WTC11 (cell line): ENCODE measurements around the gene AFM. TPM values are rescaled to one million over a fixed set of nuclear protein-coding genes. Genes with fewer than 3 reads are reported as not detected.

ENCODE experiments used
- ATAC-seq: fragments of 200-7000 bp; cut with Tn5 transposase; 2 replicates; pipeline ENCODE4 v1.10.0; 2021; ENCODE audit warnings: mild to moderate bottlenecking, moderate library complexity
- CTCF ChIA-PET: fragments of 300-600 bp; sonication (Branson Sonifier 250); formaldehyde crosslinking; loops from one replicate; lab custom pipeline; 2021; ENCODE audit warnings: antibody characterized with exemption; lab: Charles Lee
- POLR2A ChIA-PET: fragments of 350-600 bp; sonication (Branson Sonifier 250); formaldehyde crosslinking; loops from one replicate; lab custom pipeline; 2021; ENCODE audit warnings: antibody characterized with exemption; lab: Charles Lee
- DNase-seq: peaks from one replicate; pipeline ENCODE4 v3.0.0; 2021; ENCODE audit warnings: low spot score
- H3K27ac Mint-ChIP-seq: 2 replicates; pipeline ENCODE4 v1.8.0; 2021; ENCODE audit warnings: mixed read lengths
- H3K27me3 Mint-ChIP-seq: 2 replicates; pipeline ENCODE4 v1.8.0; 2021; ENCODE audit warnings: low read depth, mild to moderate bottlenecking, moderate library complexity, mixed read lengths
- H3K36me3 Mint-ChIP-seq: 2 replicates; pipeline ENCODE4 v1.8.0; 2021; ENCODE audit warnings: mixed read lengths
- H3K4me1 Mint-ChIP-seq: 2 replicates; pipeline ENCODE4 v1.8.0; 2022; ENCODE audit warnings: mixed read lengths
- H3K4me3 Mint-ChIP-seq: 2 replicates; pipeline ENCODE4 v1.8.0; 2021; ENCODE audit warnings: mild to moderate bottlenecking, moderate library complexity, mixed read lengths
- H3K9me3 Mint-ChIP-seq: 2 replicates; pipeline ENCODE4 v1.8.0; 2021; ENCODE audit warnings: mixed read lengths
- ATF1 ChIP-seq: sonication (generic); formaldehyde crosslinking; IDR thresholded peaks from 2 replicates; pipeline ENCODE4 v1.8.1; 2023; ENCODE audit warnings: mild to moderate bottlenecking, moderate library complexity, missing genetic modification reagents
- CREB1 ChIP-seq: sonication (generic); formaldehyde crosslinking; IDR thresholded peaks from 2 replicates; pipeline ENCODE4 v1.8.0; 2023; ENCODE audit warnings: mild to moderate bottlenecking, missing genetic modification reagents
- EMX1 ChIP-seq: fragments of 250-450 bp; sonication (Bioruptor Pico); IDR thresholded peaks from 2 replicates; pipeline ENCODE4 v1.8.0; 2021; ENCODE audit warnings: mild to moderate bottlenecking
- FOXP1 ChIP-seq: sonication (generic); formaldehyde crosslinking; IDR thresholded peaks from 2 replicates; pipeline ENCODE4 v1.8.0; 2022; ENCODE audit warnings: missing genetic modification reagents, mild to moderate bottlenecking, moderate library complexity, borderline replicate concordance
- GABPB1 ChIP-seq: sonication (generic); formaldehyde crosslinking; IDR thresholded peaks from 2 replicates; pipeline ENCODE4 v1.8.1; 2023; ENCODE audit warnings: mild to moderate bottlenecking, missing genetic modification reagents
- GTF2I ChIP-seq: fragments of 250-450 bp; sonication (Bioruptor Pico); conservative IDR thresholded peaks from 2 replicates; pipeline ENCODE4 v1.4.0; 2021; ENCODE audit warnings: mild to moderate bottlenecking
- JUN ChIP-seq: sonication (generic); formaldehyde crosslinking; IDR thresholded peaks from 2 replicates; pipeline ENCODE4 v1.8.0; 2023; ENCODE audit warnings: mild to moderate bottlenecking, missing genetic modification reagents
- MYBL2 ChIP-seq: sonication (generic); formaldehyde crosslinking; IDR thresholded peaks from 2 replicates; pipeline ENCODE4 v1.8.1; 2023; ENCODE audit warnings: mild to moderate bottlenecking, moderate library complexity, missing genetic modification reagents
- OVOL2 ChIP-seq: fragments of 250-450 bp; sonication (Bioruptor Pico); IDR thresholded peaks from 2 replicates; pipeline ENCODE4 v1.9.0; 2021; ENCODE audit warnings: mild to moderate bottlenecking, borderline replicate concordance
- SMAD3 ChIP-seq: sonication (generic); formaldehyde crosslinking; IDR thresholded peaks from 2 replicates; pipeline ENCODE4 v1.8.0; 2022; ENCODE audit warnings: missing genetic modification reagents, mild to moderate bottlenecking, borderline replicate concordance
- TEAD1 ChIP-seq: sonication (generic); formaldehyde crosslinking; IDR thresholded peaks from 2 replicates; pipeline ENCODE4 v1.8.0; 2022; ENCODE audit warnings: mild to moderate bottlenecking, missing genetic modification reagents
- TP53 ChIP-seq: sonication (generic); formaldehyde crosslinking; IDR thresholded peaks from 2 replicates; pipeline ENCODE4 v1.8.1; 2023; ENCODE audit warnings: mild to moderate bottlenecking, missing genetic modification reagents
- total RNA-seq: library from RNA; stranded (reverse); gene quantifications from 3 replicates; pipeline ENCODE4 v1.2.3, GENCODE V29; 2021
- TF ChIP-seq, protein P1 (sequence below): sonication (generic); formaldehyde crosslinking; IDR thresholded peaks from 2 replicates; pipeline ENCODE4 v1.8.1; 2023; ENCODE audit warnings: mild to moderate bottlenecking, missing genetic modification reagents, moderate library complexity
- TF ChIP-seq, protein P2 (sequence below): sonication (generic); formaldehyde crosslinking; IDR thresholded peaks from 2 replicates; pipeline ENCODE4 v1.8.1; 2023; ENCODE audit warnings: mild to moderate bottlenecking, missing genetic modification reagents
- TF ChIP-seq, protein P3 (sequence below): sonication (generic); formaldehyde crosslinking; IDR thresholded peaks from 2 replicates; pipeline ENCODE4 v1.8.0; 2022; ENCODE audit warnings: mild to moderate bottlenecking, missing genetic modification reagents
- TF ChIP-seq, protein P4 (sequence below): sonication (generic); formaldehyde crosslinking; IDR thresholded peaks from 2 replicates; pipeline ENCODE4 v1.8.0; 2023; ENCODE audit warnings: missing genetic modification reagents, mild to moderate bottlenecking, borderline replicate concordance
- TF ChIP-seq, protein P5 (sequence below): fragments of 250-450 bp; sonication (Bioruptor Pico); IDR thresholded peaks from 2 replicates; pipeline ENCODE4 v1.9.0; 2021; ENCODE audit warnings: mild to moderate bottlenecking
- TF ChIP-seq, protein P6 (sequence below): fragments of 250-450 bp; sonication (Bioruptor Pico); conservative IDR thresholded peaks from 2 replicates; pipeline ENCODE4 v1.9.0; 2021; ENCODE audit warnings: mild to moderate bottlenecking
- TF ChIP-seq, protein P7 (sequence below): fragments of 250-450 bp; sonication (Bioruptor Pico); IDR thresholded peaks from 2 replicates; pipeline ENCODE4 v1.9.0; 2021; ENCODE audit warnings: moderate library complexity, mild to moderate bottlenecking, inconsistent platforms, borderline replicate concordance
- TF ChIP-seq, protein P8 (sequence below): sonication (generic); formaldehyde crosslinking; IDR thresholded peaks from 2 replicates; pipeline ENCODE4 v1.8.1; 2022; ENCODE audit warnings: low read depth, mild to moderate bottlenecking, moderate library complexity, missing genetic modification reagents, borderline replicate concordance

AFM gene
- total RNA-seq, 1 experiment from 2014 or later, result not detected

DNA sequence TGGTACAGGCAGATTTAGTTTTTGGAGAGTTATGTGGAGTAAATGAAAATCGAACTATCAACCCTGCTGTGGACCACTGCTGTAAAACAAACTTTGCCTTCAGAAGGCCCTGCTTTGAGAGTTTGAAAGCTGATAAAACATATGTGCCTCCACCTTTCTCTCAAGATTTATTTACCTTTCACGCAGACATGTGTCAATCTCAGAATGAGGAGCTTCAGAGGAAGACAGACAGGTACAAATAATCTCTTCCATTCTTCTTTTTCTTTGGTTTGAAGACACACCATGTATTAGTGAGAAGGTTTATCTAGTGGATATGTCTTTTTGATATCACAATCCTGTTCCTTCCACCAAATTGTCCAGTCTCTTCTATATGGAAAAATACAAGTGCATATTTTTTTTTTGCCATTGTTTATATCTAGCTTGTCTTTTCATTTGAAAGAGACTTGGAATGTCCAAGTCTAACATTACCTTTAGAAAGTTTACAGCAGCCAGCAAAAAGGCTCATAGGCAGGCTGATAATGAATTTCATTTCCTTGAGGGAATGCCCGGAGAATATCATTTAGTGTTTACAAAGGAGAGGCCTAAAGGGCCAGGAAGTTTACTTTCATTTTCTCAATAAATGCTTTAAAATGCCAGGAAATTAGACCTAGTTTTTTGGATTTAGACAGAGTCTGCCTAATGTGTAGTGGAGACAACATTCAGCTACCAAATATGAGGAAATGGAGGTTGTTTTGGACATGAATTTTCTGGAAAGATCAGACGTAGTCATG lies 18.6 kb downstream of the AFM start:
- H3K9me3 Mint-ChIP-seq, result no peaks in the 10 kb centered on the region
- TF ChIP-seq MYBL2 (CRISPR knock-in tag), result no peak
- TF ChIP-seq, protein P1, sequence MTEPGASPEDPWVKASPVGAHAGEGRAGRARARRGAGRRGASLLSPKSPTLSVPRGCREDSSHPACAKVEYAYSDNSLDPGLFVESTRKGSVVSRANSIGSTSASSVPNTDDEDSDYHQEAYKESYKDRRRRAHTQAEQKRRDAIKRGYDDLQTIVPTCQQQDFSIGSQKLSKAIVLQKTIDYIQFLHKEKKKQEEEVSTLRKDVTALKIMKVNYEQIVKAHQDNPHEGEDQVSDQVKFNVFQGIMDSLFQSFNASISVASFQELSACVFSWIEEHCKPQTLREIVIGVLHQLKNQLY (CRISPR knock-in tag), result no peak
- TF ChIP-seq, protein P2, sequence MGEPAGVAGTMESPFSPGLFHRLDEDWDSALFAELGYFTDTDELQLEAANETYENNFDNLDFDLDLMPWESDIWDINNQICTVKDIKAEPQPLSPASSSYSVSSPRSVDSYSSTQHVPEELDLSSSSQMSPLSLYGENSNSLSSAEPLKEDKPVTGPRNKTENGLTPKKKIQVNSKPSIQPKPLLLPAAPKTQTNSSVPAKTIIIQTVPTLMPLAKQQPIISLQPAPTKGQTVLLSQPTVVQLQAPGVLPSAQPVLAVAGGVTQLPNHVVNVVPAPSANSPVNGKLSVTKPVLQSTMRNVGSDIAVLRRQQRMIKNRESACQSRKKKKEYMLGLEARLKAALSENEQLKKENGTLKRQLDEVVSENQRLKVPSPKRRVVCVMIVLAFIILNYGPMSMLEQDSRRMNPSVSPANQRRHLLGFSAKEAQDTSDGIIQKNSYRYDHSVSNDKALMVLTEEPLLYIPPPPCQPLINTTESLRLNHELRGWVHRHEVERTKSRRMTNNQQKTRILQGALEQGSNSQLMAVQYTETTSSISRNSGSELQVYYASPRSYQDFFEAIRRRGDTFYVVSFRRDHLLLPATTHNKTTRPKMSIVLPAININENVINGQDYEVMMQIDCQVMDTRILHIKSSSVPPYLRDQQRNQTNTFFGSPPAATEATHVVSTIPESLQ (CRISPR knock-in tag), result no peak
- TF ChIP-seq SMAD3 (CRISPR knock-in tag), result no peak
- no peak overlapping the region for H3K27ac Mint-ChIP-seq
- no peak overlapping the region for H3K4me3 Mint-ChIP-seq
- DNase-seq, result no peak
- H3K4me1 Mint-ChIP-seq, result peaks cover 6% of the 10 kb centered on the region; the same call in 1 of the 2 replicates
- H3K27me3 Mint-ChIP-seq, result no peaks in the 10 kb centered on the region
- CTCF ChIA-PET, result interaction anchor here (1.3 kb wide), 1 partner anchor 159 kb away, joined by 5 read pairs; no protein-coding TSS in a partner anchor
- H3K36me3 Mint-ChIP-seq, result no peaks in the 10 kb centered on the region
- POLR2A ChIA-PET, result no interaction called here
- ATAC-seq, result no peak

DNA sequence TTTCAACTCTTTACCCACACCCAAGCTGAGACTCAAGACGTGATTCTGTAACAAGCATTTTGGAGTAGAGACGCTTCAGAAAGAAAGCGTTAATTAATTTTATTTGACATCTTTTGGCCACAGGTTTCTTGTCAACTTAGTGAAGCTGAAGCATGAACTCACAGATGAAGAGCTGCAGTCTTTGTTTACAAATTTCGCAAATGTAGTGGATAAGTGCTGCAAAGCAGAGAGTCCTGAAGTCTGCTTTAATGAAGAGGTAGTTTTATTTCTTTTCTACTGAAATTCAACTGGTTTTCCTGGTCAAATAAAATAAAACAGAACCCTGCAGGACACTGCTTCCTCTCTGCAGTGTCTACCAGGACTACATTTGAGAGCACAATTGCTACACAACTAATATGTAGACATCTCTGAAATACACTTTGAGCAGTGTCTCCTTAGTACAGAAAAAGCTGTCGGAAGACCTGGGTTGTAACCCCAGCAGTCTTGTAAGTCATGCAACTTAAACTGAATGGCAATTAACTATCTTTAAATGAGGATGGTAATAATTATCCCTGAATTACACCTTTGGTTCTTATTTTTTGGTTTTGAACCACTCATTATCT lies 20.2 kb downstream of the AFM start:
- CTCF ChIA-PET, result interaction anchor here (1.0 kb wide), 1 partner anchor 160 kb away, joined by 4 read pairs; no protein-coding TSS in a partner anchor
- H3K4me3 Mint-ChIP-seq, result no peak overlapping the region
- POLR2A ChIA-PET, result no interaction called here
- TF ChIP-seq, protein P3, sequence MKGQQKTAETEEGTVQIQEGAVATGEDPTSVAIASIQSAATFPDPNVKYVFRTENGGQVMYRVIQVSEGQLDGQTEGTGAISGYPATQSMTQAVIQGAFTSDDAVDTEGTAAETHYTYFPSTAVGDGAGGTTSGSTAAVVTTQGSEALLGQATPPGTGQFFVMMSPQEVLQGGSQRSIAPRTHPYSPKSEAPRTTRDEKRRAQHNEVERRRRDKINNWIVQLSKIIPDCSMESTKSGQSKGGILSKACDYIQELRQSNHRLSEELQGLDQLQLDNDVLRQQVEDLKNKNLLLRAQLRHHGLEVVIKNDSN, result no peak
- TF ChIP-seq GABPB1 (no peak), ATF1 (CRISPR knock-in tag) (no peak), SMAD3 (CRISPR knock-in tag) (no peak), TEAD1 (CRISPR knock-in tag) (no peak), OVOL2 (CRISPR knock-in tag) (no peak), CREB1 (no peak), EMX1 (no peak), GTF2I (CRISPR knock-in tag) (no peak), JUN (CRISPR knock-in tag) (no peak), TP53 (no peak), FOXP1 (no peak)
- TF ChIP-seq, protein P4, sequence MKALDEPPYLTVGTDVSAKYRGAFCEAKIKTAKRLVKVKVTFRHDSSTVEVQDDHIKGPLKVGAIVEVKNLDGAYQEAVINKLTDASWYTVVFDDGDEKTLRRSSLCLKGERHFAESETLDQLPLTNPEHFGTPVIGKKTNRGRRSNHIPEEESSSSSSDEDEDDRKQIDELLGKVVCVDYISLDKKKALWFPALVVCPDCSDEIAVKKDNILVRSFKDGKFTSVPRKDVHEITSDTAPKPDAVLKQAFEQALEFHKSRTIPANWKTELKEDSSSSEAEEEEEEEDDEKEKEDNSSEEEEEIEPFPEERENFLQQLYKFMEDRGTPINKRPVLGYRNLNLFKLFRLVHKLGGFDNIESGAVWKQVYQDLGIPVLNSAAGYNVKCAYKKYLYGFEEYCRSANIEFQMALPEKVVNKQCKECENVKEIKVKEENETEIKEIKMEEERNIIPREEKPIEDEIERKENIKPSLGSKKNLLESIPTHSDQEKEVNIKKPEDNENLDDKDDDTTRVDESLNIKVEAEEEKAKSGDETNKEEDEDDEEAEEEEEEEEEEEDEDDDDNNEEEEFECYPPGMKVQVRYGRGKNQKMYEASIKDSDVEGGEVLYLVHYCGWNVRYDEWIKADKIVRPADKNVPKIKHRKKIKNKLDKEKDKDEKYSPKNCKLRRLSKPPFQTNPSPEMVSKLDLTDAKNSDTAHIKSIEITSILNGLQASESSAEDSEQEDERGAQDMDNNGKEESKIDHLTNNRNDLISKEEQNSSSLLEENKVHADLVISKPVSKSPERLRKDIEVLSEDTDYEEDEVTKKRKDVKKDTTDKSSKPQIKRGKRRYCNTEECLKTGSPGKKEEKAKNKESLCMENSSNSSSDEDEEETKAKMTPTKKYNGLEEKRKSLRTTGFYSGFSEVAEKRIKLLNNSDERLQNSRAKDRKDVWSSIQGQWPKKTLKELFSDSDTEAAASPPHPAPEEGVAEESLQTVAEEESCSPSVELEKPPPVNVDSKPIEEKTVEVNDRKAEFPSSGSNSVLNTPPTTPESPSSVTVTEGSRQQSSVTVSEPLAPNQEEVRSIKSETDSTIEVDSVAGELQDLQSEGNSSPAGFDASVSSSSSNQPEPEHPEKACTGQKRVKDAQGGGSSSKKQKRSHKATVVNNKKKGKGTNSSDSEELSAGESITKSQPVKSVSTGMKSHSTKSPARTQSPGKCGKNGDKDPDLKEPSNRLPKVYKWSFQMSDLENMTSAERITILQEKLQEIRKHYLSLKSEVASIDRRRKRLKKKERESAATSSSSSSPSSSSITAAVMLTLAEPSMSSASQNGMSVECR (CRISPR knock-in tag), result no peak
- TF ChIP-seq, protein P5, sequence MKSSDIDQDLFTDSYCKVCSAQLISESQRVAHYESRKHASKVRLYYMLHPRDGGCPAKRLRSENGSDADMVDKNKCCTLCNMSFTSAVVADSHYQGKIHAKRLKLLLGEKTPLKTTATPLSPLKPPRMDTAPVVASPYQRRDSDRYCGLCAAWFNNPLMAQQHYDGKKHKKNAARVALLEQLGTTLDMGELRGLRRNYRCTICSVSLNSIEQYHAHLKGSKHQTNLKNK (CRISPR knock-in tag), result no peak
- TF ChIP-seq, protein P6, sequence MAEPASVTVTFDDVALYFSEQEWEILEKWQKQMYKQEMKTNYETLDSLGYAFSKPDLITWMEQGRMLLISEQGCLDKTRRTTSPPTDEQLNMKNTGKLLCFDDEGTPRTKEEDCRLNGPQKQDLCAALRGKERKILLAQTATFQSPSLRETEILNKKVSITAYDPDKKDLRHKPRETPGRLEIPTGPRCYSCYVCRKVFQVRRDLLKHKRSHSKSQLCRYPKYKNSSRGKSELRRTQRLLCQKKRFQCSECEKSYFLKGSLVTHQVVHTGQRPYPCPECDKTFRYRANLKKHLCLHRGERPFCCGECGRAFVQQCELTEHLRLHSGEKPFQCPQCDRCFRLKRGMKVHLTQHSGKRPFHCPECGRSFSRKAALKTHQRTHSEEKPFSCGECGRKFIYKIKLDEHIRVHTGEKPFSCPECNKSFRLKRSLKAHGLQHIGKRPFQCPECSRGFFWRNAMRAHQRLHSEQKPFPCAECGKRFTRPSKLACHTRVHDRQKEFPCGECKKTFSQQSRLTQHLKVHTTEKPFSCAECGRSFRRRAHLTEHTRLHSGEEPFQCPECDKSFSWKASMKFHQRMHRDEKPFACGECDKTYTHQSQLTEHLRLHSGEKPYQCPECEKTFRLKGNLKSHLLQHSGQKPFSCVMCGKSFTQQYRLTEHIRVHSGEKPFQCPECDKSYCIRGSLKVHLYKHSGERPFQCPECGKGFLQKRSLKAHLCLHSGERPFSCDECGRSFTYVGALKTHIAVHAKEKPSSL, result no peak
- TF ChIP-seq, protein P7, sequence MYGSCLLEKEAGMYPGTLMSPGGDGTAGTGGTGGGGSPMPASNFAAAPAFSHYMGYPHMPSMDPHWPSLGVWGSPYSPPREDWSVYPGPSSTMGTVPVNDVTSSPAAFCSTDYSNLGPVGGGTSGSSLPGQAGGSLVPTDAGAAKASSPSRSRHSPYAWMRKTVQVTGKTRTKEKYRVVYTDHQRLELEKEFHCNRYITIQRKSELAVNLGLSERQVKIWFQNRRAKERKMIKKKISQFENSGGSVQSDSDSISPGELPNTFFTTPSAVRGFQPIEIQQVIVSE (CRISPR knock-in tag), result no peak
- TF ChIP-seq, protein P8, sequence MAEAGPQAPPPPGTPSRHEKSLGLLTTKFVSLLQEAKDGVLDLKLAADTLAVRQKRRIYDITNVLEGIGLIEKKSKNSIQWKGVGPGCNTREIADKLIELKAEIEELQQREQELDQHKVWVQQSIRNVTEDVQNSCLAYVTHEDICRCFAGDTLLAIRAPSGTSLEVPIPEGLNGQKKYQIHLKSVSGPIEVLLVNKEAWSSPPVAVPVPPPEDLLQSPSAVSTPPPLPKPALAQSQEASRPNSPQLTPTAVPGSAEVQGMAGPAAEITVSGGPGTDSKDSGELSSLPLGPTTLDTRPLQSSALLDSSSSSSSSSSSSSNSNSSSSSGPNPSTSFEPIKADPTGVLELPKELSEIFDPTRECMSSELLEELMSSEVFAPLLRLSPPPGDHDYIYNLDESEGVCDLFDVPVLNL (CRISPR knock-in tag), result no peak

More for the DNA sequence above, 20.2 kb downstream of the AFM start:
- H3K27ac Mint-ChIP-seq, result no peak overlapping the region
- H3K27me3 Mint-ChIP-seq, result no peaks in the 10 kb centered on the region
- no peaks in the 10 kb centered on the region for H3K9me3 Mint-ChIP-seq
- H3K36me3 Mint-ChIP-seq, result no peaks in the 10 kb centered on the region
- H3K4me1 Mint-ChIP-seq, result peaks cover 6% of the 10 kb centered on the region; the same call in 1 of the 2 replicates
- no peak for ATAC-seq
- no peak for DNase-seq
